Kidney capillary endothelial cell (primary cell): ENCODE measurements around the gene NNT.
"Not testable (repeated sequence)": the region's sequence is repeated elsewhere in the genome, so short reads cannot be mapped to it uniquely, and the experiment has no call there.

ENCODE experiments used
- DNase-seq: peaks from one replicate; pipeline ENCODE4 v3.0.0-alpha.2; 2018; ENCODE audit warnings: low spot score

The NNT gene

GRCh38 chr5:43602461-43603343 lies at the start of gene NNT:
NNT (plus strand) TSS chr5:43603180; CDS start chr5:43609196, 6,016 bp downstream.
- DNase-seq = peak; percentile 33

DNA sequence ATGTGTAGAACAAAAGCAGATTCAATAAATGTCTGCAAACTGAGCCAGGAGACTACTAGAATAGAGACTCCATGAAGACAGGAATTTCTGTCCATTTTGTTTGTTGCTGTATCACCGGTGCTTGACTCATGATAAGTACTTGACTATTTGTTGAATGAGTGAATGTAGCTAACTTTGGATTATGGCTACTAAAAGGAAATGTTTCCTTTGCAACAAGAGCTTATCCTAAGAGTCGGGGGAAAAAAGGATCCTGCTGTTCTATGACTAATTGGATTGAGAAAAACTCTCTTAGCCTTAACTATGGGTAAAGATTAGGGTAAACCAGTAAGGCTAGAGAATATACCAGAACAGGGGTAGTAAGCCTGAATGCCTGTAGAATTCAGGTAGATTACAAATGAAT lies 49.6 kb upstream of the NNT start:
- DNase-seq = no peak

DNA sequence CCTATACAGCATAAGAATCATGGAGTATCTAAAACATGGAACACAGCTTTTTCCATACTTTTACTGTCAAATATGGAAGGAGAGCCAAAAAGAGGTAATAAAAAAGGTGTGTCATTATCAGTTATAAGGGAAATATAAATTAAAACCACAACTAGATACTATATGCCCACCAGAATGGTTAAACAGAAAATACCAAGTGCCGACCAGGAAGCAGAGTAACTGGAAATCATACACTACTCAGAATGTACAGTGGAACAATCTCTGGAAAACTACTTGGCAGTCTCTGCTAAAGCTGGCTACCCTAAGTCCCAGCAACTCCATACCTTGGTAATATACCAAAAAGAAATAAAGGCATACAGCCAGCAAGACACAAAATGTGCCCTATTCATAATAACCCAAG lies 48.5 kb upstream of the NNT start:
- no peak for DNase-seq

GRCh38 chr5:43555895-43556606 lies 46.9 kb upstream of the NNT start:
- DNase-seq = peak; percentile 40

- not testable (repeated sequence) for DNase-seq
Measured at GRCh38 chr5:43556607-43556856, 46.4 kb upstream of the NNT start.

GRCh38 chr5:43556857-43557542 lies 46.0 kb upstream of the NNT start, which contains the start of gene PAIP1:
PAIP1 (minus strand) TSS chr5:43557077; CDS start chr5:43556846, 231 bp downstream.
- DNase-seq = peak; percentile 66

DNA sequence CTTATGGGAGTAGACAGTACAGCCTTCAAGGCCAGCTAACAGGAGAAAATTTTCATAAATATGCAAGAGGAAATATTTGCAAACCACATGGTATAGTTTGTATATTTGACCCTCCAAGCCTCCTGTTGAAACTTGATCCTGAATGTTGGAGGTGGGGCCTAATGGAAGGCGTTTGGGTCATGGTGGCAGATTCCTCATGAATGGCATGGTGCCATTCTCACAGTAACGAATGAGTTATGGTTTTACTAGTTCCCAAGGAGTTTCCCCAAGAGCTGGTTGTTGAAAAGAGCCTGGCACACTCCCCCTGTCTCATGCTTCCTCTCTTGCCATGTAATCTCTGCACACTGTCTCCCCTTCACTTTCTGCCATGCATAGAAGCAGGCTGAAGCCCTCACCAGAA lies 42.9 kb upstream of the NNT start:
- no peak for DNase-seq

DNA sequence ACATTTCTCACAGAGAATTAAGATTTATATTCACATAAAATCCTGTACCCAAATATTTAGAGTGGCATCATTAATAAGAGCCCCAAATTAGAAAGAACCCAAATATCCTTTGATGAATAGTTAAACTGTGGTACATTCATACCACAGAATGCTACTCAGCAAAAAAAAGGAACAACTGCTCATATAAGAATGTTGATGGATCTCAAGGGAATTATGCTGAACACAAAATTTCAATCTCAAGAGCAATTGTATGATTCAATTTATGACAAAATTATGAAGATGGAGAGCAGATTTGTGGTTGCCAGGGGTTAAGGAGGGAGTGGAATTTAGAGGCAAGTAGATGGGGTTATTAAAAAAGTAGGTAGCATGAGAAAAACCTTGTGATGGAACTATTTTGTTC lies 41.6 kb upstream of the NNT start:
- no peak for DNase-seq

DNA sequence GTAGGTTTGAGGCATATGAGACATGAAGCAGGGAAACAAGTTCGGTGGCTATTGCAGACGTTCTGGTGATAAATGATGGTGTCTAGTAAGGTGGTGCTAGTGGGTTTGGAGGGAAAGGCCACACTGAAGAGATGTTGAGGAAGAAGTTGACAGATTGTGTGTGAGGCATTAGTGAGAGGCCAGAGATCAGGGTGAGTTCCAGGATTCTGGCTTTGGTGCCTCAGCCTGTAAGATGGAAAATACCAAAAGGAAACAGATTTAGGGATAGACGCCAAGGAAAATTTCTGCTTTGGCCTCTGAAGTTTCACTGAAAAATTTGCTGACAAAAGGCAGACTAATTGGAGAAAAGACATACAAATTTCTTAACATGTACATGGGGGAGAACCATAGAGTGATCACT lies 39.7 kb upstream of the NNT start:
- no peak for DNase-seq

GRCh38 chr5:43564289-43564850 lies 38.6 kb upstream of the NNT start:
- DNase-seq = no peak

DNA sequence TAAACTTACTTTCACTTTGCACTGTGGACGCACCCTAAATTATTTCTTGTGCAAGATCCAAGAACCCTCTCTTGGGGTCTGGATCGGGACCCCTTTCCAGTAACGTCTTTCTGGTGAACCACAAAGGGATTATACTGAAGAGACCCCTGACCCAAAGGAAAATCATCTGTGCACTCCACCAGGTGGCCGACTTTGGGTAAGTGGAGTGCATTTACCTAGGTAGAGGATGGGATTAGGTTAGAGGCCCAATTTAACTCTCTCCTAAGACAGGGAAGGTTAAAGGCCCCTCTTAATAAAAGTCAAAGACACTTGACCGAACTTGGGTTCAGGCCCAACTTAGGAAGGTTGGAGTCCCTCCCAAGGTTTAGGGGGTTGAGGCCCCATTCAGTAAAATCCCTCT lies 37.9 kb upstream of the NNT start:
- no peak for DNase-seq

GRCh38 chr5:43567967-43568366 lies 35.0 kb upstream of the NNT start:
- DNase-seq = no peak

GRCh38 chr5:43569236-43569746 lies 33.7 kb upstream of the NNT start:
- no peak for DNase-seq

GRCh38 chr5:43570450-43571158 lies 32.4 kb upstream of the NNT start:
- DNase-seq = no peak

DNA sequence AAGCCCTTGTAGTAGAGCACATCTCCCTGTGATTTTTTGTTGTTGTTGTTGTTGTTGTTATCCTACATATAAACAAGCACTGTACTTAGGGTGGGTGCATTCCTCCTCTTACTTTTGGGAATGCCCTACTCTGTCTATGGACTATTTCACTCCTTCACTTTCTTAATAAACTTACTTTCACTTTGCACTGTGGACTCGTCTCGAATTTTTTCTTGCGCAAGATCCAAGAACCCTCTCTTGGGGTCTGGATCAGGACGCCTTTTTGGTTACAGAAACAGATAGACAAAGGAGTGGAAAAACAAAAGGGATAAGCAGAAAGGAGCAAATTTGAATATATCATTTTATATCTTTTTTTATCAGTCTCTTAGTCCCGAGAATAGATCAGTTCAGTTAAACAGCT lies 31.7 kb upstream of the NNT start:
- no peak for DNase-seq

GRCh38 chr5:43572357-43572756 lies 30.6 kb upstream of the NNT start:
- no peak for DNase-seq

DNA sequence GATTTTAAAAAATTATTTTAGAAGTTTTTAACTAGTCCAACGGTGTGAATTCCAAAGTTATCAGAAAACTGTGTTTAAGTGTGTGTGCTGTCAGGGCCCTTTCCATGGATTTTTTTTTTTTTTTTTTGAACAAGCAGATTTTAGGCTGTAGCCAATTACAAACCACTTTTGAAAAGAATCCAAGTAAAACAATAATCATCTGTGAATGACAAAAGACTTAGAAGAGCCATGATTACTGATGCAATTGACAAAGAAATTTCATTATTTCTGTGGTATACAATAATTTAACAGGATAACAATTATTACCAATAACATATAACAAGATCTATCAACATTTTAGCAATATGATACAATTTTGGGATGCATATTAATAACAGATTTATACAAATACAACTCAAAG lies 29.9 kb upstream of the NNT start:
- no peak for DNase-seq

GRCh38 chr5:43580402-43581210 lies 22.4 kb upstream of the NNT start:
- not testable (repeated sequence) for DNase-seq

DNA sequence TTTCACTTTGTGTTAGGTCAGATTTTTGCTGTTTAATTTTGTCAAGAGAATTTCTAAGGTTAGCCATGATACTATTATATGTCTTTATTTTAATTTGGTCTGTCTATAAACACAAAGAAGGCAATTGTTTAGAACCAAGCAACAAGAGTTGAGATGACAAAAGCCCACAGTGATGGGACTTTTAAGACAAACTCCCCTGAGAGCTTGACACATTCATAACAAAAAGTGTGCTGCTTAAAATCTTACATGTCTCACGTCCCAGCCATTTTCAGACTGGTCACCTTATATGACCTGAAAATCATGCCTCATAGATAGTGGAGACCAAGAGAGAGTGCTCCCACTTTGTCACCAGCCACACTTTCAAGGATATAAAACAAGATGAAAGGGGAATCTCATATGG lies 21.6 kb upstream of the NNT start:
- no peak for DNase-seq

- no peak for DNase-seq
Measured at GRCh38 chr5:43582082-43583005, 20.6 kb upstream of the NNT start.
